Nephron (organoid): Measurements from ENCODE around the gene LCOR.

ENCODE experiments used
- H3K27ac Mint-ChIP-seq, 3 experiments: 2 replicates each; pipeline ENCODE4 v1.8.0; 2020; ENCODE audit warnings: mixed read lengths in 3 of 3, mild to moderate bottlenecking in 2 of 3, moderate library complexity in 1 of 3
- H3K27me3 Mint-ChIP-seq: 2 replicates; pipeline ENCODE4 v1.8.0; 2021; ENCODE audit warnings: low read depth, mild to moderate bottlenecking, moderate library complexity, mixed read lengths
- H3K36me3 Mint-ChIP-seq: 2 replicates; pipeline ENCODE4 v1.8.0; 2020; ENCODE audit warnings: low read depth, mixed read lengths
- H3K4me1 Mint-ChIP-seq: 2 replicates; pipeline ENCODE4 v1.8.0; 2020; ENCODE audit warnings: mixed read lengths
- H3K4me3 Mint-ChIP-seq, 3 experiments: 2 replicates each; pipeline ENCODE4 v1.8.0; 2020; ENCODE audit warnings: mild to moderate bottlenecking in 3 of 3, mixed read lengths in 3 of 3, moderate library complexity in 2 of 3
- H3K9me3 Mint-ChIP-seq: 2 replicates; pipeline ENCODE4 v1.8.0; 2020; ENCODE audit warnings: mixed read lengths
- TF ChIP-seq, protein P1 (sequence below), 3 experiments: fragments of 200-600 bp; sonication (generic); IDR thresholded peaks; one replicate each; pipeline ENCODE4 v1.5.0; 2021; ENCODE audit warnings: antibody characterized with exemption in 3 of 3; ENCODE audit not compliant: unreplicated experiment in 3 of 3

Gene LCOR

DNA sequence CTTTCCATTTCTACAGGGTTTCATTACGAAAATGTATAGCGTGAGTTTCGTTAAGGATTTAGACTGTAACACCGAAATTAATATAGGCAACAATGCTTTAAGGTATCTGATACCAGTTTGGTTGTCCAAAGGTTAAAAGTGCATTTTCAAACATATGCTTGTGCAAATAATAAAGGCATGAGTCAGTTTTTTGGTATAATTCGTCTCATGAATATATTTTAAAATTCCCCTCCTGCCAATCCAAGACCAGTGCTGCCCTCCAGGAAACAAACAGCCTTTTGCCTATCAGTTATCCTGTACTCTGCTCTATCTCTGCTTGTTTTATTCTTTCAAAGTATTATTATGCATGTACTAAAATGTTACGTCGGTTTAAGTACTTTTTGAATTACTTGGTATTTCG, 2.0 kb downstream of the LCOR start:
- H3K4me1 Mint-ChIP-seq = peaks cover 44% of the 10 kb centered on the region
- peak overlapping the region; percentile 98 to 99 (median 98) for H3K27ac Mint-ChIP-seq
- H3K27me3 Mint-ChIP-seq = no peaks in the 10 kb centered on the region
- TF ChIP-seq, protein P1, sequence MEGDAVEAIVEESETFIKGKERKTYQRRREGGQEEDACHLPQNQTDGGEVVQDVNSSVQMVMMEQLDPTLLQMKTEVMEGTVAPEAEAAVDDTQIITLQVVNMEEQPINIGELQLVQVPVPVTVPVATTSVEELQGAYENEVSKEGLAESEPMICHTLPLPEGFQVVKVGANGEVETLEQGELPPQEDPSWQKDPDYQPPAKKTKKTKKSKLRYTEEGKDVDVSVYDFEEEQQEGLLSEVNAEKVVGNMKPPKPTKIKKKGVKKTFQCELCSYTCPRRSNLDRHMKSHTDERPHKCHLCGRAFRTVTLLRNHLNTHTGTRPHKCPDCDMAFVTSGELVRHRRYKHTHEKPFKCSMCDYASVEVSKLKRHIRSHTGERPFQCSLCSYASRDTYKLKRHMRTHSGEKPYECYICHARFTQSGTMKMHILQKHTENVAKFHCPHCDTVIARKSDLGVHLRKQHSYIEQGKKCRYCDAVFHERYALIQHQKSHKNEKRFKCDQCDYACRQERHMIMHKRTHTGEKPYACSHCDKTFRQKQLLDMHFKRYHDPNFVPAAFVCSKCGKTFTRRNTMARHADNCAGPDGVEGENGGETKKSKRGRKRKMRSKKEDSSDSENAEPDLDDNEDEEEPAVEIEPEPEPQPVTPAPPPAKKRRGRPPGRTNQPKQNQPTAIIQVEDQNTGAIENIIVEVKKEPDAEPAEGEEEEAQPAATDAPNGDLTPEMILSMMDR (IDR thresholded peaks at IDR 0.05; ENCODE audit: unreplicated experiment in 3 of 3) = no peak
- peak overlapping the region; percentile 97 to 100 (median 100) for H3K4me3 Mint-ChIP-seq
- H3K36me3 Mint-ChIP-seq = peaks cover 27% of the 10 kb centered on the region
- no peaks in the 10 kb centered on the region for H3K9me3 Mint-ChIP-seq

DNA sequence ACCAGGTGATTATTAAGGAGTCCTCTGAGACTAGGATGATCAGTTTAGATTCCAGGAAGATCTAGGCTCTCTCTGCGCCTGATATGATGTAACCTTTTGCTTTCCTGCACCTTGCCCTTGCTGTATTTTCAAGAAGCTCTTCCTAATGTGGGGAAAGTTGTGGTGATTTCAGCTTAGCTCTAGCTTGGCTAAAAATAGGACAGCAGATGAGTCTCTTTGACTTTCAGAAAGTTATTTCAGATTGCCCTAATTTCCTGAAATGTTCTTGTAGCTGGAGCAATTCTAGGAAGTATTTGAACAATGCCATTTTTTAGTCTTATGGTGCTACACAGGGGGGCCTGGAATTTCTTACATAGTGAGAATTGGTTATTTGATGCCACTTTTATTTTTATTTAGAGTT, 3.8 kb downstream of the LCOR start:
- Mint-ChIP-seq H3K4me3 (peak overlapping the region; percentile 66 to 74 (median 68)), H3K4me1 (peaks cover 44% of the 10 kb centered on the region), H3K27me3 (no peaks in the 10 kb centered on the region)

DNA sequence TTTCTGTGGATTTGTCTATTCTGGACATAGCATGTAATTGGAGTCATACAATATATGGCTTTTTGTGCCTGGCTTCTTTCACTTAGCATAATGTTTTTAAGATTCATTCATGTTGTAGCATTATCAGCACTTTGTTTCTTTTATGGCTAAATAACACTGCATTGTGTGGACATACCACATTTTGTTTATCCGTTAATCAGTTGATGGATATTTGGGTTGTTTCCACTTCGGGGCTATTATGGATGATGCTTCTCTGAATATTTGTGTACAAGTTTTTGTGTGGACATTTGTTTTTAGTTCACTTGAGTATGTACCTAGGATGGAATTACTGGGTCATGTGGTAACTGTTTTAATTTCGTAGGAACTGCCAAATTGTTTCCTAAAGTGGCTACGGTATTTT, 6.4 kb downstream of the LCOR start:
- Mint-ChIP-seq H3K4me1 (peaks cover 43% of the 10 kb centered on the region), H3K4me3 (no peak overlapping the region), H3K27ac (no peak overlapping the region), H3K36me3 (peaks cover 29% of the 10 kb centered on the region), H3K27me3 (no peaks in the 10 kb centered on the region), H3K9me3 (no peaks in the 10 kb centered on the region)
- TF ChIP-seq, protein P1 (IDR thresholded peaks at IDR 0.05; ENCODE audit: unreplicated experiment in 3 of 3) = no peak

More for the DNA sequence above, 3.8 kb downstream of the LCOR start:
- no peaks in the 10 kb centered on the region for H3K9me3 Mint-ChIP-seq
- TF ChIP-seq, protein P1 (IDR thresholded peaks at IDR 0.05; ENCODE audit: unreplicated experiment in 3 of 3) = no peak
- peaks cover 29% of the 10 kb centered on the region for H3K36me3 Mint-ChIP-seq
- peak overlapping the region; percentile 6 to 42 (median 38) for H3K27ac Mint-ChIP-seq

DNA sequence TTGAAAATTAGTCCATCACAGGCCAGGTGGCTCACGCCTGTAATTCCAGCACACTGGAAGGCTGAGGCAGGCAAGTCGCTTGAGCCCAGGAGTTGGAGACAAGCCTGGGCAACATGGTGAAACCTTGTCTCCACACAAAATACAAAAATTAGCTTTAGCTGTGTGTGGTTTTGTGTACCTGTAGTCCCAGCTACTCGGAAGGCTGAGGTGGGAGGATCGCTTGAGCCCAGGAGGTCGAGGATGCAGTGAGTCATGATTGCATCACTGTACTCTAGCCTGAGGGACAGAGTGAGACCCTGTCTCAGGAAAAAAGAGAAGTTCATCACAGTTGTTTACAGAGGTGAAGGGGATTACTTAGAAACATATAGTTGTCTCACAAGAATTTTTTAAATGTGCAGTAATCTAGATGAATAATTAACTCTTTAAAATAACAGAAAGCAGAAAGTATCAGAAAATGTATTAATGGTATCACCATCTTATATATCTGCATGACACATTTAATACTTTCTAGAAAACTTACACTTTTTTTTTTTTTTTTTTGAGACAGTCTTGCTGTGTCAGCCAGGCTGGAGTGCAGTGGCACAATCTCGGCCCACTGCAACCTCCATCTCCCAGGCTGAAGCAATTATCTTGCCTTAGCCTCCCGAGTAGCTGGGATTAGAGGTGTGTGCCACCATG, 8.9 kb downstream of the LCOR start:
- Mint-ChIP-seq H3K9me3 (no peaks in the 10 kb centered on the region), H3K27me3 (no peaks in the 10 kb centered on the region), H3K27ac (no peak overlapping the region), H3K4me1 (peaks cover 29% of the 10 kb centered on the region), H3K4me3 (no peak overlapping the region), H3K36me3 (peaks cover 25% of the 10 kb centered on the region)
- TF ChIP-seq, protein P1 (IDR thresholded peaks at IDR 0.05; ENCODE audit: unreplicated experiment in 3 of 3) = no peak

DNA sequence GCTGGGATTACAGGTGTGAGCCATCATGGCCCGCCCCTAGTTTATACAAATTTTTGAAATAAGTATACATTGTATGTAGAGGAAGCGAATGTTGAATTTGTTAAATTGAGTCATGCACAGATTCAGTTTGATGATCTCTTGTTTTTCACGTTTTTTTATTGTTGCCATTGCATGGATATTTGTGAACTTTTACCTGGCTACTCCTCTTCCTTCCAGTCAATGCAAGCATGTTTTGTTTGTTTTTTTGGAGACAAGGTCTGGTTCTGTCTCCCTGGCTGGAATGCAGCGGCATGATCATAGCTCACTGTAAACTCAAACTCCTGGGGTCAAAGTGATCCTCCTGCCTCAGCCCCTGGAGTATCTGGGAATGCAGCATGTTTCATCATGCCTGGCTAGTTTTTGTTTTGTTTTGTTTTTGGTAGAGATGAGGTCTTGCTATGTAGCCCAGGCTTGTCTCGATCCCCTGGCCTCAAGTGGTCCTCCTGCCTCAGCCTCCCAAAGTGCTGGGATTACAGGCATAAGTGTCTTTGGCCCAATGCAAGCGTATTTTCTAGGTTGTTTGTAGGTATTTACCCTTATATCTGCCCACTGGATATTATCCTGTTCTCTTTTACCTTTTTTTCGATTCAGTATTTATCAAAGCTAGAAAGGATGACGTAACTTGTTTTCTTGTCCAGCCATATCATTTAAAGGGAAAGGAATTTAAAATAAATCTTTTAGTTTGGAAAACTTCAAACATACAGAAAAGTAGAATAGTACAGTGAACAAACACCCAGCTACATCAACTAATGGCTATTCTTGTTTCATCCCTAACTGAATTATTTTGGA, 11.0 kb downstream of the LCOR start:
- no peak overlapping the region for H3K4me3 Mint-ChIP-seq
- H3K27me3 Mint-ChIP-seq = no peaks in the 10 kb centered on the region
- peaks cover 23% of the 10 kb centered on the region for H3K4me1 Mint-ChIP-seq
- H3K27ac Mint-ChIP-seq = peak overlapping the region; percentile 33 to 53 (median 36)
- TF ChIP-seq, protein P1 (IDR thresholded peaks at IDR 0.05; ENCODE audit: unreplicated experiment in 3 of 3) = no peak
- peaks cover 11% of the 10 kb centered on the region for H3K36me3 Mint-ChIP-seq
- H3K9me3 Mint-ChIP-seq = no peaks in the 10 kb centered on the region
